ENCODE results near the gene DLGAP1.

DLGAP1 gene

GRCh38 chr18:3816610-3817363 is 638.3 kb downstream of the DLGAP1 start:
- peak; percentile 6 for DNase-seq (ENCODE audit: low spot score)

- DNase-seq (ENCODE audit: low spot score) = no peak
Measured at GRCh38 chr18:3815991-3816390, 639.1 kb downstream of the DLGAP1 start.

- DNase-seq (ENCODE audit: low spot score) = no peak
Measured at GRCh38 chr18:3814816-3815215, 640.3 kb downstream of the DLGAP1 start.

- no peak for DNase-seq (ENCODE audit: low spot score)
Measured at GRCh38 chr18:3810296-3810695, 644.8 kb downstream of the DLGAP1 start.

GRCh38 chr18:3808985-3809780 is 645.9 kb downstream of the DLGAP1 start:
- DNase-seq (ENCODE audit: low spot score) = no peak

- no peak for DNase-seq (ENCODE audit: low spot score)
Measured at GRCh38 chr18:3806656-3807055, 648.5 kb downstream of the DLGAP1 start.

- DNase-seq (ENCODE audit: low spot score) = no peak
Measured at GRCh38 chr18:3804336-3804735, 650.8 kb downstream of the DLGAP1 start.

GRCh38 chr18:3803350-3803749 is 651.8 kb downstream of the DLGAP1 start:
- DNase-seq (ENCODE audit: low spot score) = no peak

- no peak for DNase-seq (ENCODE audit: low spot score)
Measured at GRCh38 chr18:3799515-3799914, 655.6 kb downstream of the DLGAP1 start.

- no peak for DNase-seq (ENCODE audit: low spot score)
Measured at GRCh38 chr18:3798032-3798431, 657.1 kb downstream of the DLGAP1 start.

- DNase-seq (ENCODE audit: low spot score) = no peak
Measured at GRCh38 chr18:3796434-3796833, 658.7 kb downstream of the DLGAP1 start.

GRCh38 chr18:3794537-3795348 is 660.4 kb downstream of the DLGAP1 start:
- DNase-seq (ENCODE audit: low spot score) = peak; percentile 24

- no peak for DNase-seq (ENCODE audit: low spot score)
Measured at GRCh38 chr18:3793545-3793944, 661.6 kb downstream of the DLGAP1 start.

- no peak for DNase-seq (ENCODE audit: low spot score)
Measured at GRCh38 chr18:3793111-3793510, 662.0 kb downstream of the DLGAP1 start.

- no peak for DNase-seq (ENCODE audit: low spot score)
Measured at GRCh38 chr18:3792711-3793110, 662.4 kb downstream of the DLGAP1 start.

- DNase-seq (ENCODE audit: low spot score) = no peak
Measured at GRCh38 chr18:3791238-3791637, 663.9 kb downstream of the DLGAP1 start.

- DNase-seq (ENCODE audit: low spot score) = no peak
Measured at GRCh38 chr18:3790703-3791102, 664.4 kb downstream of the DLGAP1 start.

- no peak for DNase-seq (ENCODE audit: low spot score)
Measured at GRCh38 chr18:3789525-3789924, 665.6 kb downstream of the DLGAP1 start.

GRCh38 chr18:3784949-3785348 is 670.2 kb downstream of the DLGAP1 start:
- no peak for DNase-seq (ENCODE audit: low spot score)

- DNase-seq (ENCODE audit: low spot score) = no peak
Measured at GRCh38 chr18:3782901-3783300, 672.2 kb downstream of the DLGAP1 start.

GRCh38 chr18:3777719-3778118 is 677.4 kb downstream of the DLGAP1 start:
- no peak for DNase-seq (ENCODE audit: low spot score)

- no peak for DNase-seq (ENCODE audit: low spot score)
Measured at GRCh38 chr18:3777122-3777521, 678.0 kb downstream of the DLGAP1 start.

GRCh38 chr18:3775996-3776395 is 679.1 kb downstream of the DLGAP1 start:
- no peak for DNase-seq (ENCODE audit: low spot score)
